ENCODE results near the gene ST3GAL3.

GRCh38 chr1:43703836-43704235, 3.5 kb upstream of the ST3GAL3 start:
- TF ChIP-seq, protein P1, sequence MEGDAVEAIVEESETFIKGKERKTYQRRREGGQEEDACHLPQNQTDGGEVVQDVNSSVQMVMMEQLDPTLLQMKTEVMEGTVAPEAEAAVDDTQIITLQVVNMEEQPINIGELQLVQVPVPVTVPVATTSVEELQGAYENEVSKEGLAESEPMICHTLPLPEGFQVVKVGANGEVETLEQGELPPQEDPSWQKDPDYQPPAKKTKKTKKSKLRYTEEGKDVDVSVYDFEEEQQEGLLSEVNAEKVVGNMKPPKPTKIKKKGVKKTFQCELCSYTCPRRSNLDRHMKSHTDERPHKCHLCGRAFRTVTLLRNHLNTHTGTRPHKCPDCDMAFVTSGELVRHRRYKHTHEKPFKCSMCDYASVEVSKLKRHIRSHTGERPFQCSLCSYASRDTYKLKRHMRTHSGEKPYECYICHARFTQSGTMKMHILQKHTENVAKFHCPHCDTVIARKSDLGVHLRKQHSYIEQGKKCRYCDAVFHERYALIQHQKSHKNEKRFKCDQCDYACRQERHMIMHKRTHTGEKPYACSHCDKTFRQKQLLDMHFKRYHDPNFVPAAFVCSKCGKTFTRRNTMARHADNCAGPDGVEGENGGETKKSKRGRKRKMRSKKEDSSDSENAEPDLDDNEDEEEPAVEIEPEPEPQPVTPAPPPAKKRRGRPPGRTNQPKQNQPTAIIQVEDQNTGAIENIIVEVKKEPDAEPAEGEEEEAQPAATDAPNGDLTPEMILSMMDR (IDR thresholded peaks at IDR 0.05; ENCODE audit: insufficient read depth, low read depth, low read length): no peak
- TF ChIP-seq EZH2 (IDR thresholded peaks at IDR 0.05; ENCODE audit: insufficient read depth, low read length): no peak

Measured in astrocyte (in vitro differentiated cells and primary cell).